Endothelial cell of hepatic sinusoid (primary cell): Measurements from ENCODE around the gene DNAH14.
"Not testable (repeated sequence)": the region's sequence is repeated elsewhere in the genome, so short reads cannot be mapped to it uniquely, and the experiment has no call there.

ENCODE experiments used
- in situ Hi-C: cut with HindIII; loops from 2 replicates; pipeline ENCODE4 v1.10.0; 2017; ENCODE audit warnings: low sequenced_read_pairs

The DNAH14 gene

GRCh38 chr1:225232930-225233329, 303.5 kb downstream of the DNAH14 start:
- in situ Hi-C loops: not testable (repeated sequence)

GRCh38 chr1:225242611-225243010, 313.1 kb downstream of the DNAH14 start:
- in situ Hi-C loops: no loop called here

- in situ Hi-C loops: no loop called here
Observed at GRCh38 chr1:225250432-225250831, 321.0 kb downstream of the DNAH14 start.

GRCh38 chr1:225253173-225253572, 323.7 kb downstream of the DNAH14 start:
- in situ Hi-C loops: no loop called here

GRCh38 chr1:225253784-225254183, 324.3 kb downstream of the DNAH14 start:
- in situ Hi-C loops: no loop called here

GRCh38 chr1:225254676-225255075, 325.2 kb downstream of the DNAH14 start:
- in situ Hi-C loops: no loop called here

- in situ Hi-C loops: no loop called here
Observed at GRCh38 chr1:225257081-225257480, 327.6 kb downstream of the DNAH14 start.

- in situ Hi-C loops: no loop called here
Observed at GRCh38 chr1:225258811-225259210, 329.3 kb downstream of the DNAH14 start.

GRCh38 chr1:225259542-225259941, 330.1 kb downstream of the DNAH14 start:
- in situ Hi-C loops: no loop called here

GRCh38 chr1:225260319-225260718, 330.8 kb downstream of the DNAH14 start:
- in situ Hi-C loops: no loop called here

- in situ Hi-C loops: no loop called here
Observed at GRCh38 chr1:225277445-225277844, 348.0 kb downstream of the DNAH14 start.

- in situ Hi-C loops: no loop called here
Observed at GRCh38 chr1:225280563-225280962, 351.1 kb downstream of the DNAH14 start.

- in situ Hi-C loops: no loop called here
Observed at GRCh38 chr1:225290244-225290643, 360.8 kb downstream of the DNAH14 start.

GRCh38 chr1:225299624-225300023, 370.1 kb downstream of the DNAH14 start:
- in situ Hi-C loops: no loop called here

- in situ Hi-C loops: no loop called here
Observed at GRCh38 chr1:225300381-225300780, 370.9 kb downstream of the DNAH14 start.

- in situ Hi-C loops: no loop called here
Observed at GRCh38 chr1:225304996-225305395, 375.5 kb downstream of the DNAH14 start.

GRCh38 chr1:225310544-225310943, 381.1 kb downstream of the DNAH14 start:
- in situ Hi-C loops: not testable (repeated sequence)

- in situ Hi-C loops: no loop called here
Observed at GRCh38 chr1:225318706-225319575, 389.5 kb downstream of the DNAH14 start.

GRCh38 chr1:225319871-225320270, 390.4 kb downstream of the DNAH14 start:
- in situ Hi-C loops: no loop called here

GRCh38 chr1:225321784-225322183, 392.3 kb downstream of the DNAH14 start:
- in situ Hi-C loops: no loop called here

- in situ Hi-C loops: no loop called here
Observed at GRCh38 chr1:225329041-225329440, 399.6 kb downstream of the DNAH14 start.

- in situ Hi-C loops: not testable (repeated sequence)
Observed at GRCh38 chr1:225329996-225330395, 400.5 kb downstream of the DNAH14 start.

GRCh38 chr1:225332686-225333085, 403.2 kb downstream of the DNAH14 start:
- in situ Hi-C loops: no loop called here
